ENCODE measurements around the gene VPS50. TPM values are rescaled to one million over a fixed set of nuclear protein-coding genes. Genes with fewer than 3 reads are reported as not detected.

VPS50 gene
- total and polyA plus RNA-seq, 2 donors (not counting 1 experiment from before 2014, with no cell fraction given), result 9.4 to 54.1 TPM

DNA sequence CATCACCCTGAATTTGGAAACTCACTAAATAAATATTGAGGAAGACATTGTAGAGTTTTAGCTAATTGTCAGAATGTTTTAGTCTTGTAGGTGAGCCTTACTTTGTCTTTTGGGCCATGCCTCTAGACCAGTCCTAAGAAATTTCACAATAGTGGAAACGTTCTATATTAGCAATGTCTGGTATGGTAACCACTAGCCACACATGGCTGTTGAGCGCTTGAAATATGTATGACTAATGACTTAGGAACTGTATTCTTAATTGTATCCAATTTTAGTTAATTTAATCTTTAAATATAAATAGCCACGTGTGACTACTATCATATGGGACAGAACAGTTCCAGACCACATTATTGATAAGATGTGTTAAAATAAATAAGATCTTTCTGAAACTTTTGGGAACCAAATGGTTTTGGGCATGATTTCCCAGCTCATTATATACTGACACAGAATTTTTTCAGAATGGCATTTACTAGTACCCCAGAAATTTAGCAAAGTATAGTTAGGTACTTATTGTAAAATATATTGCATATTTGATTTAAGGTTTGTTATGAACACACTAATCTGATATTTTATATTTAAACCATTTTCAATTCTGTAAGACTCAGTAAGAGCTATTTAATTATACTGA is 95.0 kb downstream of the VPS50 start:
- H3K36me3 ChIP-seq (replicated peaks in 1 of 2; ENCODE audit: control extremely low read depth in 1 of 2, control insufficient read depth in 1 of 2, extremely low read depth in 1 of 2, insufficient read depth in 2 of 2, low read length in 1 of 2), result peaks cover 0 to under 1% of the 10 kb centered on the region in 2 experiments
- H3K79me2 ChIP-seq (ENCODE audit: control insufficient read depth, insufficient read depth, low read length), result no peaks in the 10 kb centered on the region
- H3K4me1 Mint-ChIP-seq, result no peaks in the 10 kb centered on the region
- no peaks in the 10 kb centered on the region for H3K4me1 ChIP-seq (ENCODE audit: control insufficient read depth in 2 of 2, insufficient read depth in 2 of 2, low read length in 2 of 2)
- H3K4me3 Mint-ChIP-seq, result no peak overlapping the region
- no peaks in the 10 kb centered on the region for H4K20me1 ChIP-seq (ENCODE audit: control insufficient read depth, insufficient read depth, low read length, poor library complexity, severe bottlenecking)
- H2AFZ ChIP-seq (ENCODE audit: insufficient read depth, low read depth, low read length, poor library complexity, severe bottlenecking), result no peak overlapping the region
- no peaks in the 10 kb centered on the region for H3K27me3 Mint-ChIP-seq
- no peaks in the 10 kb centered on the region for H3K9me3 ChIP-seq (ENCODE audit: control extremely low read depth in 1 of 3, control insufficient read depth in 2 of 3, insufficient read depth in 1 of 3, low read length in 2 of 3)
- CTCF ChIA-PET, result no interaction called here
- H3K4me3 ChIP-seq (ENCODE audit: control extremely low read depth in 1 of 5, extremely low read depth in 1 of 5, insufficient read depth in 1 of 5, low read depth in 2 of 5, low read length in 4 of 5), result no peak overlapping the region
- TF ChIP-seq EZH2 (IDR thresholded peaks at IDR 0.05; ENCODE audit: borderline replicate concordance, insufficient read depth, low read depth, low read length, poor library complexity, severe bottlenecking), result no peak
- TF ChIP-seq, protein P1, sequence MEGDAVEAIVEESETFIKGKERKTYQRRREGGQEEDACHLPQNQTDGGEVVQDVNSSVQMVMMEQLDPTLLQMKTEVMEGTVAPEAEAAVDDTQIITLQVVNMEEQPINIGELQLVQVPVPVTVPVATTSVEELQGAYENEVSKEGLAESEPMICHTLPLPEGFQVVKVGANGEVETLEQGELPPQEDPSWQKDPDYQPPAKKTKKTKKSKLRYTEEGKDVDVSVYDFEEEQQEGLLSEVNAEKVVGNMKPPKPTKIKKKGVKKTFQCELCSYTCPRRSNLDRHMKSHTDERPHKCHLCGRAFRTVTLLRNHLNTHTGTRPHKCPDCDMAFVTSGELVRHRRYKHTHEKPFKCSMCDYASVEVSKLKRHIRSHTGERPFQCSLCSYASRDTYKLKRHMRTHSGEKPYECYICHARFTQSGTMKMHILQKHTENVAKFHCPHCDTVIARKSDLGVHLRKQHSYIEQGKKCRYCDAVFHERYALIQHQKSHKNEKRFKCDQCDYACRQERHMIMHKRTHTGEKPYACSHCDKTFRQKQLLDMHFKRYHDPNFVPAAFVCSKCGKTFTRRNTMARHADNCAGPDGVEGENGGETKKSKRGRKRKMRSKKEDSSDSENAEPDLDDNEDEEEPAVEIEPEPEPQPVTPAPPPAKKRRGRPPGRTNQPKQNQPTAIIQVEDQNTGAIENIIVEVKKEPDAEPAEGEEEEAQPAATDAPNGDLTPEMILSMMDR (IDR thresholded peaks at IDR 0.05), result no peak
- H3K9me3 Mint-ChIP-seq (ENCODE audit: insufficient read depth), result no peaks in the 10 kb centered on the region
- no peak overlapping the region for H3K27ac ChIP-seq (ENCODE audit: low read length in 2 of 2)
- intact Hi-C loops (cut with micrococcal nuclease), result no loop called here
- no peak overlapping the region for H3K4me2 ChIP-seq (replicated peaks; ENCODE audit: low read depth, low read length, poor library complexity, severe bottlenecking)
- H3K9ac ChIP-seq (ENCODE audit: low read length), result no peak overlapping the region
- ATAC-seq (ENCODE audit: low read depth) (no peak), DNase-seq (no peak)
- no peaks in the 10 kb centered on the region for H3K27me3 ChIP-seq (replicated peaks in 1 of 4; ENCODE audit: control extremely low read depth in 1 of 4, control insufficient read depth in 3 of 4, insufficient read depth in 4 of 4, low read length in 3 of 4)
- H3K27ac Mint-ChIP-seq, result no peak overlapping the region
- WGBS (ENCODE audit: insufficient coverage), result no CpG with 5 or more reads among the region's 3 CpGs
- POLR2A ChIA-PET, result no interaction called here

DNA sequence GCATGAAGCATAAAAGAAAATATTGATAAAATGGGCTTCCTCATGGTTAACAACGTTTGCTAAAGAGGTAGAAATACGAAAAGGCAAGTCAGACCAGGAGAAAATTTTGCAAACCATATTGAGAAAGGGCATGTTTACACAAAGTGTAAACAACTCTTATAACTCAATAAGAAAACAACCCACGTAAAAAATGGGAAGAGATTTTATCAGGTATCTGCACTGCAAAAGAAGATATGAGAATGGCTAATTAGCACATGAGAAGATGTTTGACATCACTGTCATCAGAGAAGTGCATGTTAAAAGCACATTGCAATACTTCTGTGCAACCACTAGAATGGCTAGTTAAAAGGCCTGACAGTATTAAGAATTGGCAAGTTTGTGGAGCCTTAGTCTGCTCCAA is 99.5 kb downstream of the VPS50 start:
- no peaks in the 10 kb centered on the region for H3K27me3 ChIP-seq (replicated peaks in 1 of 4; ENCODE audit: control extremely low read depth in 1 of 4, control insufficient read depth in 3 of 4, insufficient read depth in 4 of 4, low read length in 3 of 4)
- no peak overlapping the region for H3K9ac ChIP-seq (ENCODE audit: low read length)
- no peaks in the 10 kb centered on the region for H3K4me1 Mint-ChIP-seq
- intact Hi-C loops (cut with micrococcal nuclease), result no loop called here
- TF ChIP-seq EZH2 (IDR thresholded peaks at IDR 0.05; ENCODE audit: borderline replicate concordance, insufficient read depth, low read depth, low read length, poor library complexity, severe bottlenecking), result no peak
- TF ChIP-seq, protein P1 (IDR thresholded peaks at IDR 0.05), result no peak
- DNase-seq, result no peak
- no peak overlapping the region for H3K27ac ChIP-seq (ENCODE audit: low read length in 2 of 2)
- H3K4me3 Mint-ChIP-seq, result no peak overlapping the region
- POLR2A ChIA-PET, result no interaction called here
- no peak overlapping the region for H3K4me3 ChIP-seq (ENCODE audit: control extremely low read depth in 1 of 5, extremely low read depth in 1 of 5, insufficient read depth in 1 of 5, low read depth in 2 of 5, low read length in 4 of 5)
- H3K79me2 ChIP-seq (ENCODE audit: control insufficient read depth, insufficient read depth, low read length), result no peaks in the 10 kb centered on the region
- no peak for ATAC-seq (ENCODE audit: low read depth)
- H2AFZ ChIP-seq (ENCODE audit: insufficient read depth, low read depth, low read length, poor library complexity, severe bottlenecking), result no peak overlapping the region
- no peaks in the 10 kb centered on the region for H4K20me1 ChIP-seq (ENCODE audit: control insufficient read depth, insufficient read depth, low read length, poor library complexity, severe bottlenecking)
- no peaks in the 10 kb centered on the region for H3K9me3 Mint-ChIP-seq (ENCODE audit: insufficient read depth)
- CTCF ChIA-PET, result no interaction called here
- no peak overlapping the region for H3K4me2 ChIP-seq (replicated peaks; ENCODE audit: low read depth, low read length, poor library complexity, severe bottlenecking)
- H3K27me3 Mint-ChIP-seq, result no peaks in the 10 kb centered on the region
- peaks cover 2 to 5% of the 10 kb centered on the region in 2 experiments for H3K36me3 ChIP-seq (replicated peaks in 1 of 2; ENCODE audit: control extremely low read depth in 1 of 2, control insufficient read depth in 1 of 2, extremely low read depth in 1 of 2, insufficient read depth in 2 of 2, low read length in 1 of 2)
- no peaks in the 10 kb centered on the region for H3K9me3 ChIP-seq (ENCODE audit: control extremely low read depth in 1 of 3, control insufficient read depth in 2 of 3, insufficient read depth in 1 of 3, low read length in 2 of 3)
- WGBS (ENCODE audit: insufficient coverage), result no CpG with 5 or more reads among the region's 3 CpGs
- no peak overlapping the region for H3K27ac Mint-ChIP-seq
- H3K4me1 ChIP-seq (ENCODE audit: control insufficient read depth in 2 of 2, insufficient read depth in 2 of 2, low read length in 2 of 2), result no peaks in the 10 kb centered on the region
